K562 treated with DMSO at 1 percent for 48 hours (cell line): Measurements from ENCODE around the gene SEPTIN5. TPM values are rescaled to one million over a fixed set of nuclear protein-coding genes. Genes with fewer than 3 reads are reported as not detected.

Experiments used
- total RNA-seq: library from RNA; unstranded; fragments of 300-600 nt; gene quantifications from 2 replicates; pipeline ENCODE4 v1.2.3, GENCODE V29; 2022; ENCODE audit warnings: low replicate concordance; ENCODE audit errors: extremely low read depth

The SEPTIN5 gene
- total RNA-seq, result 177 TPM in 1 of 2 replicates, not detected in the other

GRCh38 chr22:19714312-19715187 lies at the start of gene SEPTIN5:
SEPTIN5 (plus strand) TSS chr22:19714503; CDS start chr22:19714589, 86 bp downstream.

GRCh38 chr22:19723232-19723982 lies 9.1 kb downstream of the SEPTIN5 start, which contains the start of gene GP1BB:
GP1BB (plus strand) TSS chr22:19723539; CDS start chr22:19723570, 31 bp downstream.

GRCh38 chr22:19760058-19760950 lies 46.0 kb downstream of the SEPTIN5 start, which contains the start of gene TBX1:
TBX1 (plus strand) TSS chr22:19760778; CDS start chr22:19760844, 66 bp downstream.

Other genes with a start within 250 kb of the SEPTIN5 start
- gene UFD1, start 235.3 kb upstream of the SEPTIN5 start, total RNA-seq, result not detected in 2 replicates
- not detected in 2 replicates for gene CDC45, start 234.6 kb upstream of the SEPTIN5 start, total RNA-seq
- gene CLDN5, start 190.1 kb upstream of the SEPTIN5 start, total RNA-seq, result not detected in 2 replicates
- not detected in 2 replicates for gene GP1BB, start 9.0 kb downstream of the SEPTIN5 start, total RNA-seq
- gene TBX1, start 46.3 kb downstream of the SEPTIN5 start, total RNA-seq, result not detected in 2 replicates
- not detected in 2 replicates for gene GNB1L, start 140.4 kb downstream of the SEPTIN5 start, total RNA-seq
- not detected in 2 replicates for gene RTL10, start 140.4 kb downstream of the SEPTIN5 start, total RNA-seq
- not detected in 2 replicates for gene COMT, start 227.3 kb downstream of the SEPTIN5 start, total RNA-seq
- not detected in 2 replicates for gene TXNRD2, start 227.3 kb downstream of the SEPTIN5 start, total RNA-seq